Measurements from ENCODE around the gene CYP4F11.

DNA sequence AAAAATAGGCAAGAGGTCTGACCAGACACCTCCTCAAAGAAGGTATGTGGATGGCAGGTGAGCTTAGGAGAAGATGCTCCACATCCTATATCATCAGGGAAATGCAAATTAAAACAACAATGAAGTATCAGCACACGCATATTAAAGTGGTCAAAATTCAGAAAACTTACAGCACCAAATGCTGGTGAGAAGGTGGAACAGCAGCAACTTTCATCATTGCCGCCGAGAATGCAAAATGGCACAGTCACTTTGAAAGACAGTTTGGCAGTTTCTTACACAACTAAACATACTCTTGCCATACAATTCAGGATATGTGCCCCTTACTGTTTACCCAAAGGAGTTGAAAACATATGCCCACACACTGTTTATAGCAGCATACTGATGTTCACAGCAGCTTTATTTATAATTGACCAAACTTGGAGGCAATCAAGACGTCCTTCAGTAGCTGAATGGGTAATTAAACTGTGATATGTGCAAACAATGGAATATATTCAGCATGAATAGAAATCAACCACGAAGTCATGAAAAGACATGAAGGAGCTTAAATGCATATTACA lies 37.0 kb upstream of the CYP4F11 start:
- TF ChIP-seq, protein P1, sequence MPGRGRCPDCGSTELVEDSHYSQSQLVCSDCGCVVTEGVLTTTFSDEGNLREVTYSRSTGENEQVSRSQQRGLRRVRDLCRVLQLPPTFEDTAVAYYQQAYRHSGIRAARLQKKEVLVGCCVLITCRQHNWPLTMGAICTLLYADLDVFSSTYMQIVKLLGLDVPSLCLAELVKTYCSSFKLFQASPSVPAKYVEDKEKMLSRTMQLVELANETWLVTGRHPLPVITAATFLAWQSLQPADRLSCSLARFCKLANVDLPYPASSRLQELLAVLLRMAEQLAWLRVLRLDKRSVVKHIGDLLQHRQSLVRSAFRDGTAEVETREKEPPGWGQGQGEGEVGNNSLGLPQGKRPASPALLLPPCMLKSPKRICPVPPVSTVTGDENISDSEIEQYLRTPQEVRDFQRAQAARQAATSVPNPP (CRISPR knock-in tag; IDR thresholded peaks at IDR 0.05) = no peak
- TF ChIP-seq, protein P2, sequence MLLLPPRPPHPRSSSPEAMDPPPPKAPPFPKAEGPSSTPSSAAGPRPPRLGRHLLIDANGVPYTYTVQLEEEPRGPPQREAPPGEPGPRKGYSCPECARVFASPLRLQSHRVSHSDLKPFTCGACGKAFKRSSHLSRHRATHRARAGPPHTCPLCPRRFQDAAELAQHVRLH (CRISPR knock-in tag; IDR thresholded peaks at IDR 0.05; ENCODE audit: borderline replicate concordance, low read depth) = no peak
- TF ChIP-seq GABPA (IDR thresholded peaks at IDR 0.05; ENCODE audit: low read depth, low read length) (no peak), GABPA (CRISPR knock-in tag; IDR thresholded peaks at IDR 0.05; ENCODE audit: low read depth) (no peak), ZNF761 (CRISPR knock-in tag; conservative IDR thresholded peaks at IDR 0.05) (no peak), SOX6 (IDR thresholded peaks at IDR 0.05) (no peak), SOX6 (CRISPR knock-in tag; IDR thresholded peaks at IDR 0.05) (no peak), RBFOX2 (IDR thresholded peaks at IDR 0.05; ENCODE audit: low read depth, low read length) (no peak), POLR2A (IDR thresholded peaks at IDR 0.05; ENCODE audit: insufficient read depth in 1 of 2, low read depth in 2 of 2, low read length in 2 of 2) (no peak), NR3C1 (CRISPR knock-in tag; IDR thresholded peaks at IDR 0.05) (no peak), FOXK2 (IDR thresholded peaks at IDR 0.05) (no peak), EZH2 (conservative IDR thresholded peaks at IDR 0.05; ENCODE audit: low read depth, low read length) (no peak), KAT7 (CRISPR knock-in tag; IDR thresholded peaks at IDR 0.05; ENCODE audit: borderline replicate concordance) (no peak), ZNF589 (CRISPR knock-in tag; conservative IDR thresholded peaks at IDR 0.05) (no peak)

All from HepG2 (cell line).